GM12874 (cell line): Measurements from ENCODE around the gene LGALS1.
A peak's percentile ranks its signal among the peaks of the same experiment; 100 is the strongest.

Source experiments
- TF ChIP-seq, protein P1 (sequence below): IDR thresholded peaks from 2 replicates; pipeline ENCODE4 v1.5.1; 2011; ENCODE audit warnings: low read depth, mild to moderate bottlenecking, control low read depth, low read length, moderate library complexity; ENCODE audit not compliant: insufficient read depth

The LGALS1 gene

GRCh38 chr22:37634417-37634924 is 41.0 kb upstream of the LGALS1 start:
- TF ChIP-seq, protein P1, sequence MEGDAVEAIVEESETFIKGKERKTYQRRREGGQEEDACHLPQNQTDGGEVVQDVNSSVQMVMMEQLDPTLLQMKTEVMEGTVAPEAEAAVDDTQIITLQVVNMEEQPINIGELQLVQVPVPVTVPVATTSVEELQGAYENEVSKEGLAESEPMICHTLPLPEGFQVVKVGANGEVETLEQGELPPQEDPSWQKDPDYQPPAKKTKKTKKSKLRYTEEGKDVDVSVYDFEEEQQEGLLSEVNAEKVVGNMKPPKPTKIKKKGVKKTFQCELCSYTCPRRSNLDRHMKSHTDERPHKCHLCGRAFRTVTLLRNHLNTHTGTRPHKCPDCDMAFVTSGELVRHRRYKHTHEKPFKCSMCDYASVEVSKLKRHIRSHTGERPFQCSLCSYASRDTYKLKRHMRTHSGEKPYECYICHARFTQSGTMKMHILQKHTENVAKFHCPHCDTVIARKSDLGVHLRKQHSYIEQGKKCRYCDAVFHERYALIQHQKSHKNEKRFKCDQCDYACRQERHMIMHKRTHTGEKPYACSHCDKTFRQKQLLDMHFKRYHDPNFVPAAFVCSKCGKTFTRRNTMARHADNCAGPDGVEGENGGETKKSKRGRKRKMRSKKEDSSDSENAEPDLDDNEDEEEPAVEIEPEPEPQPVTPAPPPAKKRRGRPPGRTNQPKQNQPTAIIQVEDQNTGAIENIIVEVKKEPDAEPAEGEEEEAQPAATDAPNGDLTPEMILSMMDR, result peak; percentile 41; the same call in 1 of the 2 replicates

DNA sequence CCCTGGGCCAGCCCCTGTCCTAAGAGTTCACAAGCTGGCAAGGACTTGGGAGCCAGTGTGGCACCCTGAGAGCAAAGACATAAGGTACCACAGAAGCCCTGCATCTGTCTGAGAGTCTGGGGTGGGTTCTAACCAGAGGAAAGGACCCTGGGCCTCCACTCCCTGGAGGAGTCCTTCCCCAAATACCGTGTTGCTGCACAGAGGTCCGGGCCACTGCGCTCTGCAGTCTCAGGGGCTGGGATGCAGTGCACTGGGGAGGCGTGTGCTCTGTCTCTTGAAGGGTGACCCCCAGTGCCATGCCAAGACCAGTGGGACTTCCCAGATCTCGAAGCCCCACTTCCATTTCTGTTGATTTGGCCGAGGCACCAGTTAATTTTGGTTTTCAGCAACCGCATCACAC is 40.3 kb upstream of the LGALS1 start:
- TF ChIP-seq, protein P1, result no peak

DNA sequence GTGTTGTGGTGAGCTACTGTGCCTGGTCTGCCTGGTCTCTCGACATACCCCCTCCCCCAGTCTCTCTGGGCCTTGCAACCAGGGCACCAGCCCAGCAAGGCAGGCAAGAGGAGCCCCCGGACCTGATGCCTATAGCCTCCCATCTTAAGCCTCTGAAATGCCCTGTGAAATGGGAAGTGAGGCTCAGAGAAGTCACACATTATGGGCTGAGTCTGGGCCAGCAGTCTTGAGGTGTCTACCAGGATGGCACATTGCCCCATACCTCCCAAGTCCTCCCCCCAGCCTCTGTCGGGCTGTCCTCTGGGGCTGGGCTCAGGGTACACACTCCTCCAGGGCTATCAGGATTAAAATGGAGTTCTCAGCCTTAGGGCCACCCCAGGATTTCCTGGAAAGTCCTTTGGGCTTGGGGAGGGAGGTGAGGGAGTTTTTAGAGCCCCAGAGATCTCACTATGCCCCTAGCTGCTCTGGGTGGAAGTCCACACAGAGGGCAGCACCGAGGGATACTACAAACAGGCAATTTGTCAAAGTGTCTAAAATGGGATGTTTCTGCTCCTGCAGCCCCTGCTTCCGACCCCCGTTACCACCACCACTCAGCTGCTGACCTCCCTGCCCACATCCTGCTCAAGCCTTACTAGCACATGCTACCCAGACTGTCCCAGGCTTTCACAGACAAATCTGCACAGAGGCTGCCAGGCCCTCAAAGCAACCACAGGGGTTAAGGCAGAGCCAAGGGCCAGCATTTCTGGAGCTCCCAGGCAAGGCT is 39.1 kb upstream of the LGALS1 start:
- TF ChIP-seq, protein P1, result peak; percentile 36

DNA sequence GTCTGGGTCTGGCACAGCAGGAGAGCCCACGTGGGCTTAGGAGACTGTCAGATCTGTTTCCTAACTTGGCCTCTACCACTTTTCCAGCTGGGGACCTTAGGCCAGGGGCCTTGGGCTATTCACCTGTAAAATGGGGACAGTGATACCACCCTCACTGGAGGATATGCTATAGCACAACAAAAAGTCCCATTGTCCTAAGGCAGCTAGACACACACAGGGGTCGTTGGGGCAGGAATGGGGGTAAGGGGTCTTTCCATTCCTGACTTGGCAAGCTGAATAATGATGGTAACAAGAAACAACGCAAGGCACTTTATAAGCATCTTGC is 38.5 kb upstream of the LGALS1 start:
- TF ChIP-seq, protein P1, result no peak

DNA sequence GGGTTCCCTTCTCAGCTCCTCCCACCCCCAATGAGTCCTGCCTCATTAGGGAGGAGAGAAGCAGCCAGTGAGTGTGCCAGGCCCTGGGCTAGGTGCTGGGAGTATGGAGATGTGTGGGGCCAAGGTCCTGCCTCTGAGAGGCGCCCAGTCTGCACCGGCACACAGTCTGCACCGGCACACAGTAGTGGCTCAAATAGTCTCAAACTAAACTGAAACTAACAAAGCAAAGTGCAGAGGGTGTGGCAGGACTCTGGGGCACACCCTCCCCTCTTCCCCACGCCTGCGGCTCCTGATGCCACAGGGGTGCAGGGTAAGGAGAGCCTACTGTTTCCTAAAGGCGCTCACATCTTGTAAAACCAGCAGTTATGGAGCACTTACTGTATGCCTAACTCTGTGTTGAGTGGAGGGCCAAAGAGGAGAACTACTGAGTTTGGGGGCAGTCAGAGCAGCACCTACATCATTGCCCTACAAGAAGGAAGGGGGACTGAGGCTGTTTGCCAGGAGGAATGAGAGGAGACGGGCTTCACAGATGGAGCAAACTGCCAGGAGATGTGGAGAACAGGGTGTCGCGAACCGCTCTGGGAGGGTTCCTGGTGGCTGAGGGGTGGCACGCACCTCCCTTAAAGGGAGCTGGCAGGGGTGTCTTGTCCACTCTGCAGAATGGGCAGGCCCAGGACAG is 36.9 kb upstream of the LGALS1 start:
- TF ChIP-seq, protein P1, result no peak

DNA sequence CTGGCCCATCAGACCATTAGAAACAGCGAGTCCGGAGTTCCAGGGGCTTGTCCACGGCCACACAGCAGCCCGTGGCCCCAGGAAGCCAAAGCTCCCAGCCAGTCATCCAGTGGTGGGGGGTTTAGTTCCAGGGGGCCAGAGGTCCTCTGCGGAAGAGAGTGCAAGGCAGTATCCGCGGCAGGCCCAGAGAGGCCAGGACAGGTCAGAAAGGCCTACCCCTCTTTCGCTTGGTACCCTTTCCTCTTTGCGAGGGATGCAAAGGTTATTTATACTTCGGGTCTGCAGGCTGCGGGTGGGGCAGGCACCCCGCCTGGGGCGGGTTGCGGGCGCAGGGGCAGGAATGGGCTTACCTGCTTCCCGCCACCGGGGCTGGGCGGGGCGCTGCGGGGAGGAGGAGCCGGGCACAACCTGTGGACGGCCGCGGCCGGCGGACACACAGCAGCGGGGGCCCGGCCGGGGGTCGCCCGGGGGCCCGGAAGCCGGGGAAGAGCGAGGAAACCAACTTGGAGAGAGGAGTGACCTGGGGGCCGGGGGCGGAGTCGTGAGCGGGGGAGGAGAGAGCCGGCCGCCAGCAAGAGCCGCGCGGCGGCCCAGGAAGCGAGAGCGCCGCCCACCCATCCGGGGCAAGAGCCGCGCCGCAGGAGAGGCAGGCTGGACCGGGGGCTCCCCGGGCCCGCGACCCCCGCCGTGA is 36.2 kb upstream of the LGALS1 start, which contains the start of gene SH3BP1:
Gene SH3BP1, plus strand, starts transcription at position 600 of the 691 bp plus-strand sequence. CDS start 119 bp downstream, outside the sequence.
- TF ChIP-seq, protein P1, result no peak

DNA sequence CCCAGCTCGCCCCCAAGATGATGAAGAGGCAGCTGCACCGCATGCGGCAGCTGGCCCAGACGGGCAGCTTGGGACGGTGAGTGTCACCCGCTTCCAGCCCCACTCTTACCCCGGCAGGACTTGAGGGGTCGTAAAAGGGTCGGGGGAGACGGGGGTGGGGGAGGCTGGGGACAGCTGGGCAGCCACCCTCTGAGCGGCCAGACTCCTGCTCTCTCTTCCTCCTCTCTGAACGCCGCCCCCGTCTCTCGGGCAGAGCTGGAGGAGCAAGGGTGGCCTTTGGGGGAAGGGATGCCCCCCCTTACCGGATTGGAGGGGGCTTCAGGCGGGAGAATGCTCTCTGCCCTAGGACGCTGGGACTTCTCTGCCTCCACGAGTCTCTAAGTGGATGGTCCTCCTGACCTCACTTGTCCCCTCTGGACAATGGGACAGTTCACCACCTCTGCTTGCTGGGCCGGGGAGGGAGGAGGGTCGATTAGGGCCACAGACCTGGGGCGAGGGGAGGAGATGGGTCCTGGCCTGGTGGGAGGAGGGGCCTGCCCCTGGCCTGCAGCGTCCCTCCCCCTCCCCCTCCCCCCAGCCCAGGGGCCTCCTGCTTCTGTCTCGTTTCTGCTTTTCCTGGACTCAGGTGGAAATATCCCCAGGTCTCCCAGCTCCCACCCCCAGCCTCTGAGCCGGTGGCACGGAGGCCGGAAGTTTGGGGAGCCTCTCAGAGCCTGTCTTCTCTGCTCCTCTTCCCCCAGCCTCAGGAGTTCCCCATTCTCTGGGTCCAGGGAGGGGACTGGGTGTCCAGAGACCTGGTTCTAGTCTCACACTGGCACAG is 35.5 kb upstream of the LGALS1 start:
- TF ChIP-seq, protein P1, result no peak
